GM12878 (cell line): Measurements from ENCODE around the gene DNAJB8. TPM values are rescaled to one million over a fixed set of nuclear protein-coding genes. Genes with fewer than 3 reads are reported as not detected.

Experiments
- ATAC-seq: fragments of 200-7000 bp; cut with Tn5 transposase; 3 replicates; pipeline ENCODE4 v1.9.1; 2020; ENCODE audit warnings: mild to moderate bottlenecking, moderate library complexity
- BruUV-seq: library from RNA; stranded (reverse); fragments of 400-500 nt; replicated peaks from 2 replicates; lab custom pipeline; 2021; lab: Mats Ljungman, UMichigan
- CTCF ChIA-PET: fragments of 300-600 bp; sonication (Branson Sonifier 250); formaldehyde crosslinking; extraction: SDS; loops from one replicate; lab custom pipeline; 2021; ENCODE audit warnings: inconsistent platforms; lab: Yijun Ruan, JAX
- POLR2A ChIA-PET: fragments of 350-600 bp; formaldehyde crosslinking; extraction: SDS; loops from one replicate; lab custom pipeline; 2021; ENCODE audit warnings: inconsistent platforms; lab: Charles Lee
- RAD21 ChIA-PET: fragments of 300-600 bp; sonication (Branson Sonifier 250); formaldehyde crosslinking; loops from one replicate; lab custom pipeline; 2023; ENCODE audit warnings: antibody characterized with exemption; ENCODE audit not compliant: unreplicated experiment; lab: Charles Lee
- SMC1A ChIA-PET: fragments of 300-600 bp; sonication (Branson Sonifier 250); formaldehyde crosslinking; loops from one replicate; lab custom pipeline; 2023; ENCODE audit not compliant: unreplicated experiment, uncharacterized antibody; lab: Charles Lee
- DNase-seq: peaks from one replicate; pipeline ENCODE4 v3.0.0-alpha.2; 2011; ENCODE audit warnings: low read depth, low spot score
- FAIRE-seq: peaks from 3 replicates; lab custom pipeline; 2011; peaks lifted over from hg19 to GRCh38; lab: Jason Lieb, UNC
- H2AFZ ChIP-seq: 2 replicates; pipeline ENCODE4 v1.6.0; 2011; ENCODE audit warnings: low read depth, low read length, control low read depth; ENCODE audit not compliant: control insufficient read depth
- H3K27ac ChIP-seq: 2 replicates; pipeline ENCODE4 v1.5.1; 2011; ENCODE audit warnings: control low read depth; ENCODE audit not compliant: control insufficient read depth, insufficient read depth
- H3K27me3 ChIP-seq, 2 experiments: replicated peaks in 1 of 2; 2 replicates each; pipeline versions ENCODE4 v1.6.0 to v1.6.1; 2011; ENCODE audit warnings: low read length in 1 of 2; ENCODE audit not compliant: control insufficient read depth in 2 of 2, insufficient read depth in 2 of 2
- H3K36me3 ChIP-seq, 2 experiments: 2 replicates each; pipeline ENCODE4 v1.5.1; 2011; ENCODE audit warnings: low read length in 1 of 2; ENCODE audit not compliant: control insufficient read depth in 2 of 2, insufficient read depth in 2 of 2
- H3K4me1 ChIP-seq: 2 replicates; pipeline ENCODE4 v1.6.1; 2011; ENCODE audit warnings: mild to moderate bottlenecking, low read length, moderate library complexity, mixed read lengths; ENCODE audit not compliant: control insufficient read depth, insufficient read depth
- H3K4me2 ChIP-seq: 2 replicates; pipeline ENCODE4 v1.6.0; 2011; ENCODE audit warnings: control low read depth; ENCODE audit not compliant: control insufficient read depth, insufficient read depth
- H3K4me3 ChIP-seq: fragments of 200-600 bp; sonication (generic); 2 replicates; pipeline ENCODE4 v1.5.1; 2016
- H3K79me2 ChIP-seq: 2 replicates; pipeline ENCODE4 v1.6.0; 2011; ENCODE audit warnings: low read length; ENCODE audit not compliant: control insufficient read depth, insufficient read depth
- H3K9ac ChIP-seq: 2 replicates; pipeline ENCODE4 v1.8.0; 2011; ENCODE audit warnings: low read length, control low read depth, mixed read lengths; ENCODE audit not compliant: control insufficient read depth, insufficient read depth
- H3K9me3 ChIP-seq: replicated peaks from 3 replicates; pipeline ENCODE4 v1.5.1; 2011; ENCODE audit warnings: mild to moderate bottlenecking, low read length; ENCODE audit not compliant: control insufficient read depth, insufficient read depth
- H4K20me1 ChIP-seq: 2 replicates; pipeline ENCODE4 v1.6.0; 2011; ENCODE audit not compliant: control insufficient read depth, insufficient read depth
- BMI1 ChIP-seq: fragments of 450-650 bp; IDR thresholded peaks from 2 replicates; pipeline ENCODE4 v1.6.1; 2016; ENCODE audit warnings: mild to moderate bottlenecking, moderate library complexity, borderline replicate concordance
- ELK1 ChIP-seq: IDR thresholded peaks from 2 replicates; pipeline ENCODE4 v1.6.1; 2012; ENCODE audit warnings: low read depth, low read length, improper control_type of control experiment
- EZH2 ChIP-seq: IDR thresholded peaks from 2 replicates; pipeline ENCODE4 v1.6.1; 2012; ENCODE audit warnings: low read depth, mild to moderate bottlenecking, control low read depth, inconsistent platforms, low read length, borderline replicate concordance; ENCODE audit not compliant: control insufficient read depth
- KDM1A ChIP-seq: fragments of 200-600 bp; sonication (generic); IDR thresholded peaks from 2 replicates; pipeline ENCODE4 v1.6.1; 2016; ENCODE audit warnings: borderline replicate concordance
- NFXL1 ChIP-seq: fragments of 450-650 bp; IDR thresholded peaks from 2 replicates; pipeline ENCODE4 v1.6.1; 2017; ENCODE audit warnings: antibody characterized with exemption, mild to moderate bottlenecking, borderline replicate concordance
- NFYA ChIP-seq: IDR thresholded peaks from 2 replicates; pipeline ENCODE4 v1.6.1; 2011; ENCODE audit warnings: low read depth, mild to moderate bottlenecking, low read length, improper control_type of control experiment, borderline replicate concordance
- RELB ChIP-seq: fragments of 450-650 bp; IDR thresholded peaks from 2 replicates; pipeline ENCODE4 v1.6.1; 2017; ENCODE audit warnings: low read depth, mild to moderate bottlenecking, moderate library complexity
- RFX5 ChIP-seq: IDR thresholded peaks from 2 replicates; pipeline ENCODE4 v1.6.1; 2011; ENCODE audit warnings: low read depth, low read length, improper control_type of control experiment
- SKIL ChIP-seq: fragments of 450-650 bp; IDR thresholded peaks from 2 replicates; pipeline ENCODE4 v1.6.1; 2017; ENCODE audit warnings: mild to moderate bottlenecking, low read depth, inconsistent platforms; ENCODE audit not compliant: poor library complexity, severe bottlenecking
- SMARCA5 ChIP-seq: fragments of 450-650 bp; IDR thresholded peaks from 2 replicates; pipeline ENCODE4 v1.6.1; 2017; ENCODE audit warnings: mild to moderate bottlenecking
- SRF ChIP-seq, 2 experiments: IDR thresholded peaks; 2 replicates each; pipeline ENCODE4 v1.6.1; 2011; ENCODE audit warnings: low read depth in 2 of 2, low read length in 2 of 2, mild to moderate bottlenecking in 1 of 2, moderate library complexity in 1 of 2
- SUPT20H ChIP-seq: IDR thresholded peaks from 2 replicates; pipeline ENCODE4 v1.6.1; 2011; ENCODE audit warnings: low read depth, mild to moderate bottlenecking, low read length, moderate library complexity, borderline replicate concordance; ENCODE audit not compliant: control insufficient read depth
- TBL1XR1 ChIP-seq: IDR thresholded peaks from 2 replicates; pipeline ENCODE4 v1.6.1; 2012; ENCODE audit warnings: low read depth, low read length, improper control_type of control experiment
- ZBED1 ChIP-seq: IDR thresholded peaks from 2 replicates; pipeline ENCODE4 v1.6.1; 2016; ENCODE audit warnings: borderline replicate concordance
- WGBS: methylation state at CpG from one replicate; pipeline ENCODE4 v1.1.6; 2016; ENCODE audit warnings: low lambda C conversion rate; ENCODE audit not compliant: insufficient replicate concordance, insufficient coverage; ENCODE audit errors: missing lambda C conversion rate; 5-methylcytosine and 5-hydroxymethylcytosine counted together
- in situ Hi-C: fragments of 300-500 bp; cut with MboI; formaldehyde crosslinking; loops from 9 replicates; pipeline ENCODE4 v1.14.3; 2018; ENCODE audit warnings: mixed read lengths
- intact Hi-C: fragments of 100-400 bp; cut with micrococcal nuclease; formaldehyde crosslinking; loops from one replicate; pipeline ENCODE4 v1.14.2; 2022; ENCODE audit not compliant: unreplicated experiment
- polyA plus RNA-seq, 11 experiments: library from polyadenylated mRNA; depleted of rRNA in 4 of 11; unstranded in 6 of 11; stranded (reverse) in 5 of 11; fragments of >200 nt; fragmentation: Nextera tagmentation in 4 of 11; fragmentation: Illumina TruSeq in 1 of 11; extraction: Ambion mirVana in 4 of 11; extraction: Trizol in 1 of 11; gene quantifications; 1 replicate in 1 of 11; 2 replicates in 10 of 11; pipeline versions ENCODE4 v1.2.1 to v1.2.3, GENCODE V29; 2011 to 2016; ENCODE audit warnings: inconsistent platforms in 2 of 11, missing spikeins in 2 of 11, low read depth in 1 of 11
- total RNA-seq, 4 experiments: library from RNA; depleted of rRNA in 3 of 4; stranded (reverse); fragments of >200 nt in 3 of 4; fragmentation: Illumina TruSeq in 1 of 4; extraction: Trizol in 1 of 4; gene quantifications; 2 replicates each; pipeline versions ENCODE4 v1.2.1 to v1.2.3, GENCODE V29; 2013 to 2021

DNAJB8 gene
- total and polyA plus RNA-seq, 10 of the 15 experiments (the other 5 are each of a cell fraction or from before 2014, with no cell fraction given) = not detected

GRCh38 chr3:128461731-128462130 lies 5.0 kb downstream of the DNAJB8 start:
- in situ Hi-C loops = no loop called here
- CTCF ChIA-PET = no interaction called here
- RAD21 ChIA-PET = no interaction called here
- no peaks in the 10 kb centered on the region for H3K4me1 ChIP-seq
- no peaks in the 10 kb centered on the region for H4K20me1 ChIP-seq
- H3K9ac ChIP-seq = no peak overlapping the region
- POLR2A ChIA-PET = no interaction called here
- H3K9me3 ChIP-seq = no peaks in the 10 kb centered on the region
- H3K27me3 ChIP-seq = peaks cover 0 to 3% of the 10 kb centered on the region in 2 experiments; a peak in 2 of 4 replicates
- 47% methylated on average over 12 of the region's 12 CpGs for WGBS
- BruUV-seq = no TSS peak
- ATAC-seq = no peak
- no peak overlapping the region for H2AFZ ChIP-seq
- no peak for FAIRE-seq
- H3K79me2 ChIP-seq = no peaks in the 10 kb centered on the region
- no peak overlapping the region for H3K27ac ChIP-seq
- intact Hi-C loops = no loop called here
- SMC1A ChIA-PET = no interaction called here
- H3K36me3 ChIP-seq = no peaks in the 10 kb centered on the region
- H3K4me3 ChIP-seq = no peak overlapping the region
- TF ChIP-seq BMI1 (no peak), SKIL (no peak)
- DNase-seq = no peak
- no peak overlapping the region for H3K4me2 ChIP-seq

- no peaks in the 10 kb centered on the region for H3K36me3 ChIP-seq
- H3K4me1 ChIP-seq = no peaks in the 10 kb centered on the region
- no peaks in the 10 kb centered on the region for H4K20me1 ChIP-seq
- no peak overlapping the region for H3K4me3 ChIP-seq
- no peak for ATAC-seq
- no peak overlapping the region for H3K4me2 ChIP-seq
- peaks cover 2 to 3% of the 10 kb centered on the region in 2 experiments; a peak in 3 of 4 replicates for H3K27me3 ChIP-seq
- H3K79me2 ChIP-seq = no peaks in the 10 kb centered on the region
- no TSS peak for BruUV-seq
- ChIA-PET SMC1A (no interaction called here), POLR2A (no interaction called here), CTCF (no interaction called here), RAD21 (no interaction called here)
- 56% methylated on average over 9 of the region's 9 CpGs for WGBS
- no peak for FAIRE-seq
- no peak overlapping the region for H3K27ac ChIP-seq
- H3K9ac ChIP-seq = no peak overlapping the region
- no peak overlapping the region for H2AFZ ChIP-seq
- intact Hi-C loops = no loop called here
- DNase-seq = no peak
- in situ Hi-C loops = no loop called here
- no peaks in the 10 kb centered on the region for H3K9me3 ChIP-seq
- TF ChIP-seq ZBED1 = no peak
- TF ChIP-seq NFXL1 = no peak
- TF ChIP-seq SMARCA5 = no peak
- no peak for TF ChIP-seq ELK1
- no peak for TF ChIP-seq KDM1A
- TF ChIP-seq TBL1XR1 = no peak
- TF ChIP-seq RELB = no peak
- TF ChIP-seq EZH2 = no peak
- no peak for TF ChIP-seq RFX5
- no peak for TF ChIP-seq NFYA
- no peak for TF ChIP-seq SRF (IDR thresholded peaks at IDR 0.05; ENCODE audit: low read depth in 2 of 2, low read length in 2 of 2)
- no peak for TF ChIP-seq SUPT20H
Observed at GRCh38 chr3:128459461-128459820, 7.2 kb downstream of the DNAJB8 start.
